Neural crest cell (in vitro differentiated cells): ENCODE measurements around the gene INTS4. TPM values are rescaled to one million over a fixed set of nuclear protein-coding genes. Genes with fewer than 3 reads are reported as not detected.
"Not testable (repeated sequence)": the region's sequence is repeated elsewhere in the genome, so short reads cannot be mapped to it uniquely, and the experiment has no call there.

Experiments
- DNase-seq: peaks from one replicate; pipeline ENCODE4 v3.0.0; 2021; ENCODE audit warnings: low read depth, mixed read lengths, low spot score
- H3K27ac Mint-ChIP-seq: one replicate; pipeline ENCODE4 v1.8.0; 2021; ENCODE audit warnings: mild to moderate bottlenecking, mixed read lengths; ENCODE audit not compliant: unreplicated experiment
- H3K27me3 Mint-ChIP-seq: 2 replicates; pipeline ENCODE4 v1.8.0; 2021; ENCODE audit warnings: low read depth, mild to moderate bottlenecking, mixed read lengths
- H3K36me3 Mint-ChIP-seq: 2 replicates; pipeline ENCODE4 v1.8.0; 2021; ENCODE audit warnings: low read depth, mild to moderate bottlenecking, mixed read lengths
- H3K4me1 Mint-ChIP-seq: 2 replicates; pipeline ENCODE4 v1.8.0; 2021; ENCODE audit warnings: mixed read lengths
- H3K4me3 Mint-ChIP-seq: one replicate; pipeline ENCODE4 v1.8.0; 2021; ENCODE audit warnings: mild to moderate bottlenecking, mixed read lengths
- H3K9me3 Mint-ChIP-seq: 2 replicates; pipeline ENCODE4 v1.8.0; 2021; ENCODE audit warnings: mixed read lengths
- CTCF ChIP-seq: fragments of 200-600 bp; sonication (generic); conservative IDR thresholded peaks from 2 replicates; pipeline ENCODE4 v1.5.0; 2021; ENCODE audit warnings: antibody characterized with exemption, mild to moderate bottlenecking
- total RNA-seq: library from RNA; stranded (reverse); gene quantifications from 2 replicates; pipeline ENCODE4 v1.2.1, GENCODE V29; 2021

Gene INTS4
- total RNA-seq, 1 donor from 2014 or later, result 54.4 TPM

- not testable (repeated sequence) for H3K27me3 Mint-ChIP-seq, H3K36me3 Mint-ChIP-seq, DNase-seq, H3K4me3 Mint-ChIP-seq, H3K9me3 Mint-ChIP-seq, H3K4me1 Mint-ChIP-seq, H3K27ac Mint-ChIP-seq
Observed at GRCh38 chr11:77913608-77914306, 80.7 kb downstream of the INTS4 start.

GRCh38 chr11:77910828-77911227, 83.6 kb downstream of the INTS4 start:
- H3K4me3 Mint-ChIP-seq, H3K9me3 Mint-ChIP-seq, DNase-seq, H3K4me1 Mint-ChIP-seq, H3K27ac Mint-ChIP-seq, H3K27me3 Mint-ChIP-seq, H3K36me3 Mint-ChIP-seq: not testable (repeated sequence)

- H3K4me1 Mint-ChIP-seq, result no peaks in the 10 kb centered on the region
- DNase-seq, result no peak
- H3K9me3 Mint-ChIP-seq, result no peaks in the 10 kb centered on the region
- H3K36me3 Mint-ChIP-seq, result peaks cover 2% of the 10 kb centered on the region
- H3K27me3 Mint-ChIP-seq, result no peaks in the 10 kb centered on the region
- no peak for TF ChIP-seq CTCF
- H3K27ac Mint-ChIP-seq, result no peak overlapping the region
- H3K4me3 Mint-ChIP-seq, result no peak overlapping the region
Observed at GRCh38 chr11:77909277-77909676, 85.2 kb downstream of the INTS4 start.

GRCh38 chr11:77908835-77909234, 85.6 kb downstream of the INTS4 start:
- Mint-ChIP-seq H3K36me3 (peaks cover 2% of the 10 kb centered on the region), H3K4me3 (no peak overlapping the region), H3K27ac (no peak overlapping the region), H3K9me3 (no peaks in the 10 kb centered on the region), H3K27me3 (no peaks in the 10 kb centered on the region), H3K4me1 (no peaks in the 10 kb centered on the region)
- no peak for DNase-seq
- TF ChIP-seq CTCF, result no peak

- not testable (repeated sequence) for H3K27me3 Mint-ChIP-seq, H3K4me3 Mint-ChIP-seq, DNase-seq, H3K4me1 Mint-ChIP-seq, H3K9me3 Mint-ChIP-seq, H3K27ac Mint-ChIP-seq
- H3K36me3 Mint-ChIP-seq, result peaks cover 13% of the 10 kb centered on the region
Observed at GRCh38 chr11:77894949-77895348, 99.5 kb downstream of the INTS4 start.

DNA sequence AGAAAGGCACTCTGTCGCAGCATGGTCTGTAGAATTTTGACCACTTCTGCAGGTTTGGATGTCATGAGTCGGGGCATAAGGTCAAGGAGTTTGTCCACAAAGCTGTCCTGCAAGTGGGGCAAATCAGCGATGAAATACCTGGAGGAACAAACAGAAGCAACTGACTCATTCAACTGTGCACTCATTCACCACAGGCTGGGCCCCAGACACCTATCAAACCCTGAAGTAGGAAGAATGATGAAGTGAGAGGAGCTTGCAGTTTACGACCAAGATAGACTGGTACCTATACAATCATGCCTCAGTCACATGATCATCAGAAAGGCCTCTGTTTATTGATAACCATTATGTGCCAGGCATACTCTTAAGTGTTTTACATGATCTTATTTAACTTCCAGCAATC, 102.8 kb downstream of the INTS4 start:
- not testable (repeated sequence) for H3K4me3 Mint-ChIP-seq, H3K27me3 Mint-ChIP-seq, H3K9me3 Mint-ChIP-seq, DNase-seq, H3K27ac Mint-ChIP-seq, H3K4me1 Mint-ChIP-seq
- H3K36me3 Mint-ChIP-seq, result peaks cover 22% of the 10 kb centered on the region

DNA sequence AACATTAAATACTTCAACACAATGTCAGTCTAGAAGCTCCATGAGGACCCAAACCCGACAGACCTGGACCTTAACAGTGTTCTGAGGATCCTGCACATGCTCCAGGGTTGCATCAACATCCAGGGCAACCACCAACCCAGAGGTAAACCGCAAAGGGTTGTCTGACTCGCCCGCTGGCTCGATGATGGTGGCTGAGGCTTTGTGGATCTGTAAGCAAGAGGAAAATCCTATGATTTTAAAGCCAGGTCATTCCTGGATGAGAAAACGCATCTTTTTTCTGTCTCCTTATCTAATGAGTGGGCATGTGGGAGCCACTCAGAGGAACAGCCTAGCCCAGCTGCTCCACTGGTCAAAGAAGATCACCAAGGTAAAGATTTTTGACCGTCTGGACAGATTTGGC, 103.2 kb downstream of the INTS4 start:
- H3K9me3 Mint-ChIP-seq, DNase-seq, H3K27me3 Mint-ChIP-seq, H3K4me3 Mint-ChIP-seq, H3K4me1 Mint-ChIP-seq: not testable (repeated sequence)
- H3K27ac Mint-ChIP-seq, result peak overlapping the region; percentile 19
- peaks cover 25% of the 10 kb centered on the region for H3K36me3 Mint-ChIP-seq

DNA sequence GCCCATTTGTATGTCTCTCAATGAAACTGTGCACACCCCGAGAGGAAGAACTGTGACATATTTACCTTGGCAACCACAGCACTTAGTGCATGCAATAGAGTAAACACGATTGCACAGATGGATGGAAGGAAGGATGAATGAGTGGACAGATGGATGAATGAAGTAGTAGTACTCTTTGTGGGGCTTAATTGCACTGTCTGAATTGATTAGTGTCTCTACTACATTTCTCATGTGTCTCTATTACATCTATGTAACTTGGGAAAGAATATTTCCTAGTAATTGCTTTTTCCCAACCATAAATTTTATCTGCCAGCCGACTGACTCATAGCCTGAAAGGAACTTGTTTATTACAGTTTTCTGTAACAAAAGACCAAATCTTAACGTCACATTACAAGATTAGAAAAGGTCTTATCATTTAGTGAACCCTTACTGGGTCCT, 103.8 kb downstream of the INTS4 start:
- H3K4me1 Mint-ChIP-seq, DNase-seq, H3K27me3 Mint-ChIP-seq, H3K4me3 Mint-ChIP-seq, H3K9me3 Mint-ChIP-seq, H3K27ac Mint-ChIP-seq: not testable (repeated sequence)
- H3K36me3 Mint-ChIP-seq, result peaks cover 29% of the 10 kb centered on the region

GRCh38 chr11:77890100-77890614, 104.3 kb downstream of the INTS4 start:
- H3K4me1 Mint-ChIP-seq, H3K9me3 Mint-ChIP-seq, H3K27me3 Mint-ChIP-seq, H3K4me3 Mint-ChIP-seq, DNase-seq, H3K27ac Mint-ChIP-seq: not testable (repeated sequence)
- peaks cover 29% of the 10 kb centered on the region for H3K36me3 Mint-ChIP-seq

GRCh38 chr11:77889045-77889444, 105.4 kb downstream of the INTS4 start:
- not testable (repeated sequence) for H3K9me3 Mint-ChIP-seq, H3K27ac Mint-ChIP-seq, H3K27me3 Mint-ChIP-seq, H3K4me1 Mint-ChIP-seq, DNase-seq, H3K4me3 Mint-ChIP-seq
- H3K36me3 Mint-ChIP-seq, result peaks cover 29% of the 10 kb centered on the region
